Measurements from ENCODE around the gene AGPAT1.

The AGPAT1 gene

GRCh38 chr6:32151863-32152768 is 23.8 kb downstream of the AGPAT1 start, which contains the start of gene PRRT1:
TSS of gene PRRT1 (minus strand) at chr6:32151939. CDS start at chr6:32151827, 112 bp downstream.
- Histone ChIP-seq H3K4me3 (ENCODE audit: low read depth, low read length) (peak within 1 kb of the TSS; percentile 96), H3K9me3 (no peaks in the 10 kb centered on the region), H3K36me3 (peaks cover 16% of the 10 kb centered on the region), H3K4me1 (peaks cover 7% of the 10 kb centered on the region), H3K27me3 (no peaks in the 10 kb centered on the region)
- DNase-seq, result no peak
- TF ChIP-seq CTCF (IDR thresholded peaks at IDR 0.05; ENCODE audit: low read depth, low read length), result no peak

GRCh38 chr6:32151181-32151862 is 24.6 kb downstream of the AGPAT1 start:
- no peak for DNase-seq
- TF ChIP-seq CTCF (IDR thresholded peaks at IDR 0.05; ENCODE audit: low read depth, low read length), result no peak
- Histone ChIP-seq H3K4me3 (ENCODE audit: low read depth, low read length) (no peak overlapping the region), H3K27me3 (no peaks in the 10 kb centered on the region), H3K4me1 (peaks cover 7% of the 10 kb centered on the region), H3K36me3 (peaks cover 9% of the 10 kb centered on the region), H3K9me3 (no peaks in the 10 kb centered on the region)

GRCh38 chr6:32149932-32150870 is 25.7 kb downstream of the AGPAT1 start:
- Histone ChIP-seq H3K9me3 (no peaks in the 10 kb centered on the region), H3K27me3 (no peaks in the 10 kb centered on the region), H3K4me3 (ENCODE audit: low read depth, low read length) (no peak overlapping the region), H3K4me1 (peaks cover 5% of the 10 kb centered on the region), H3K36me3 (no peaks in the 10 kb centered on the region)
- no peak for DNase-seq
- no peak for TF ChIP-seq CTCF (IDR thresholded peaks at IDR 0.05; ENCODE audit: low read depth, low read length)

GRCh38 chr6:32149092-32149755 is 26.7 kb downstream of the AGPAT1 start:
- Histone ChIP-seq H3K36me3 (no peaks in the 10 kb centered on the region), H3K27me3 (no peaks in the 10 kb centered on the region), H3K4me3 (ENCODE audit: low read depth, low read length) (no peak overlapping the region), H3K4me1 (peaks cover 4% of the 10 kb centered on the region), H3K9me3 (no peaks in the 10 kb centered on the region)
- DNase-seq, result no peak
- TF ChIP-seq CTCF (IDR thresholded peaks at IDR 0.05; ENCODE audit: low read depth, low read length), result no peak

- no peaks in the 10 kb centered on the region for H3K36me3 ChIP-seq
- no peaks in the 10 kb centered on the region for H3K9me3 ChIP-seq
- TF ChIP-seq CTCF (IDR thresholded peaks at IDR 0.05; ENCODE audit: low read depth, low read length), result no peak
- H3K4me1 ChIP-seq, result peaks cover 4% of the 10 kb centered on the region
- H3K27me3 ChIP-seq, result no peaks in the 10 kb centered on the region
- peak; percentile 45 for DNase-seq
- no peak overlapping the region for H3K4me3 ChIP-seq (ENCODE audit: low read depth, low read length)
Observed at GRCh38 chr6:32148289-32149091, 27.4 kb downstream of the AGPAT1 start.

All from BE2C (cell line).